ENCODE measurements around the gene RAB6B. TPM values are rescaled to one million over a fixed set of nuclear protein-coding genes. Genes with fewer than 3 reads are reported as not detected.

RAB6B gene
- total RNA-seq, 1 experiment from 2014 or later, result 0.86 TPM

GRCh38 chr3:133940536-133940935 lies 44.9 kb upstream of the RAB6B start:
- ChIA-PET CTCF (interaction anchor here (1.0 kb wide), 1 partner anchor 24 kb away, joined by 3 read pairs; no protein-coding TSS in a partner anchor), POLR2A (ENCODE audit: low non-redundant PET) (no interaction called here)
- Histone ChIP-seq H3K9me3 (ENCODE audit: low read depth, low read length, poor library complexity, severe bottlenecking) (no peaks in the 10 kb centered on the region), H3K27ac (ENCODE audit: low read depth, low read length, poor library complexity, severe bottlenecking) (no peak overlapping the region), H3K4me3 (ENCODE audit: low read depth, low read length, poor library complexity, severe bottlenecking) (no peak overlapping the region), H3K27me3 (replicated peaks; ENCODE audit: insufficient read depth, low read depth, low read length, poor library complexity) (no peaks in the 10 kb centered on the region), H3K36me3 (ENCODE audit: insufficient read depth, low read length, poor library complexity, severe bottlenecking) (no peaks in the 10 kb centered on the region), H3K4me1 (ENCODE audit: insufficient read depth, low read length, poor library complexity, severe bottlenecking) (no peaks in the 10 kb centered on the region)
- no peak for TF ChIP-seq CTCF (conservative IDR thresholded peaks at IDR 0.05; ENCODE audit: low read depth, low read length)
- BruUV-seq (replicated peaks), result no TSS peak
- intact Hi-C loops (cut with micrococcal nuclease; ENCODE audit: unreplicated experiment), result no loop called here
- no peak for DNase-seq (ENCODE audit: low spot score)

GRCh38 chr3:133939463-133939835 lies 43.8 kb upstream of the RAB6B start:
- intact Hi-C loops (cut with micrococcal nuclease; ENCODE audit: unreplicated experiment), result no loop called here

GRCh38 chr3:133938770-133939462 lies 43.2 kb upstream of the RAB6B start:
- Histone ChIP-seq H3K9me3 (ENCODE audit: low read depth, low read length, poor library complexity, severe bottlenecking) (no peaks in the 10 kb centered on the region), H3K27me3 (replicated peaks; ENCODE audit: insufficient read depth, low read depth, low read length, poor library complexity) (no peaks in the 10 kb centered on the region), H3K27ac (ENCODE audit: low read depth, low read length, poor library complexity, severe bottlenecking) (no peak overlapping the region), H3K4me3 (ENCODE audit: low read depth, low read length, poor library complexity, severe bottlenecking) (no peak overlapping the region), H3K36me3 (ENCODE audit: insufficient read depth, low read length, poor library complexity, severe bottlenecking) (no peaks in the 10 kb centered on the region), H3K4me1 (ENCODE audit: insufficient read depth, low read length, poor library complexity, severe bottlenecking) (no peaks in the 10 kb centered on the region)
- TF ChIP-seq CTCF (conservative IDR thresholded peaks at IDR 0.05; ENCODE audit: low read depth, low read length) (no peak), EZH2 (IDR thresholded peaks at IDR 0.05; ENCODE audit: borderline replicate concordance, low read depth, low read length, poor library complexity, severe bottlenecking) (no peak)
- CTCF ChIA-PET, result no interaction called here
- POLR2A ChIA-PET (ENCODE audit: low non-redundant PET), result no interaction called here
- intact Hi-C loops (cut with micrococcal nuclease; ENCODE audit: unreplicated experiment), result no loop called here
- no peak for DNase-seq (ENCODE audit: low spot score)
- no TSS peak for BruUV-seq (replicated peaks)

More at GRCh38 chr3:133939463-133939835, 43.8 kb upstream of the RAB6B start:
- H3K4me3 ChIP-seq (ENCODE audit: low read depth, low read length, poor library complexity, severe bottlenecking), result no peak overlapping the region
- ChIA-PET CTCF (no interaction called here), POLR2A (ENCODE audit: low non-redundant PET) (no interaction called here)
- no peaks in the 10 kb centered on the region for H3K9me3 ChIP-seq (ENCODE audit: low read depth, low read length, poor library complexity, severe bottlenecking)
- H3K4me1 ChIP-seq (ENCODE audit: insufficient read depth, low read length, poor library complexity, severe bottlenecking), result no peaks in the 10 kb centered on the region
- no peaks in the 10 kb centered on the region for H3K27me3 ChIP-seq (replicated peaks; ENCODE audit: insufficient read depth, low read depth, low read length, poor library complexity)
- TF ChIP-seq EZH2 (IDR thresholded peaks at IDR 0.05; ENCODE audit: borderline replicate concordance, low read depth, low read length, poor library complexity, severe bottlenecking) (no peak), CTCF (conservative IDR thresholded peaks at IDR 0.05; ENCODE audit: low read depth, low read length) (no peak)
- no peak overlapping the region for H3K27ac ChIP-seq (ENCODE audit: low read depth, low read length, poor library complexity, severe bottlenecking)
- no peaks in the 10 kb centered on the region for H3K36me3 ChIP-seq (ENCODE audit: insufficient read depth, low read length, poor library complexity, severe bottlenecking)
- BruUV-seq (replicated peaks), result no TSS peak
- no peak for DNase-seq (ENCODE audit: low spot score)
